GM12872 (cell line): Measurements from ENCODE around the gene CFB.

Experiments used
- TF ChIP-seq, protein P1 (sequence below): IDR thresholded peaks from 3 replicates; pipeline ENCODE4 v1.5.1; 2011; ENCODE audit warnings: low read depth, mild to moderate bottlenecking, low read length, moderate library complexity; ENCODE audit not compliant: insufficient read depth

Gene CFB

DNA sequence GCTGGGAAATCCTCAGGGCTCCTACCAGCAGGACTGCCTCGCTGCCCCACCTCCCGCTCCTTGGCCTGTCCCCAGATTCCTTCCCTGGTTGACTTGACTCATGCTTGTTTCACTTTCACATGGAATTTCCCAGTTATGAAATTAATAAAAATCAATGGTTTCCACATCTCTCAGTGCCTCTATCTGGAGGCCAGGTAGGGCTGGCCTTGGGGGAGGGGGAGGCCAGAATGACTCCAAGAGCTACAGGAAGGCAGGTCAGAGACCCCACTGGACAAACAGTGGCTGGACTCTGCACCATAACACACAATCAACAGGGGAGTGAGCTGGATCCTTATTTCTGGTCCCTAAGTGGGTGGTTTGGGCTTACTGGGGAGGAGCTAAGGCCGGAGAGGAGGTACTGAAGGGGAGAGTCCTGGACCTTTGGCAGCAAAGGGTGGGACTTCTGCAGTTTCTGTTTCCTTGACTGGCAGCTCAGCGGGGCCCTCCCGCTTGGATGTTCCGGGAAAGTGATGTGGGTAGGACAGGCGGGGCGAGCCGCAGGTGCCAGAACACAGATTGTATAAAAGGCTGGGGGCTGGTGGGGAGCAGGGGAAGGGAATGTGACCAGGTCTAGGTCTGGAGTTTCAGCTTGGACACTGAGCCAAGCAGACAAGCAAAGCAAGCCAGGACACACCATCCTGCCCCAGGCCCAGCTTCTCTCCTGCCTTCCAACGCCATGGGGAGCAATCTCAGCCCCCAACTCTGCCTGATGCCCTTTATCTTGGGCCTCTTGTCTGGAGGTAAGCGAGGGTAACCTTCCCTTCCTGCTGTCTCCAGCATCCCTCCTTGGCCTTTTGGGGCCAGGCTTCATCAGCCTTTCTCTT lies at the start of gene CFB:
CFB (plus strand) TSS at position 589 of the 863 bp plus-strand sequence; CDS start at position 716, 127 bp downstream.
- TF ChIP-seq, protein P1, sequence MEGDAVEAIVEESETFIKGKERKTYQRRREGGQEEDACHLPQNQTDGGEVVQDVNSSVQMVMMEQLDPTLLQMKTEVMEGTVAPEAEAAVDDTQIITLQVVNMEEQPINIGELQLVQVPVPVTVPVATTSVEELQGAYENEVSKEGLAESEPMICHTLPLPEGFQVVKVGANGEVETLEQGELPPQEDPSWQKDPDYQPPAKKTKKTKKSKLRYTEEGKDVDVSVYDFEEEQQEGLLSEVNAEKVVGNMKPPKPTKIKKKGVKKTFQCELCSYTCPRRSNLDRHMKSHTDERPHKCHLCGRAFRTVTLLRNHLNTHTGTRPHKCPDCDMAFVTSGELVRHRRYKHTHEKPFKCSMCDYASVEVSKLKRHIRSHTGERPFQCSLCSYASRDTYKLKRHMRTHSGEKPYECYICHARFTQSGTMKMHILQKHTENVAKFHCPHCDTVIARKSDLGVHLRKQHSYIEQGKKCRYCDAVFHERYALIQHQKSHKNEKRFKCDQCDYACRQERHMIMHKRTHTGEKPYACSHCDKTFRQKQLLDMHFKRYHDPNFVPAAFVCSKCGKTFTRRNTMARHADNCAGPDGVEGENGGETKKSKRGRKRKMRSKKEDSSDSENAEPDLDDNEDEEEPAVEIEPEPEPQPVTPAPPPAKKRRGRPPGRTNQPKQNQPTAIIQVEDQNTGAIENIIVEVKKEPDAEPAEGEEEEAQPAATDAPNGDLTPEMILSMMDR: no peak

DNA sequence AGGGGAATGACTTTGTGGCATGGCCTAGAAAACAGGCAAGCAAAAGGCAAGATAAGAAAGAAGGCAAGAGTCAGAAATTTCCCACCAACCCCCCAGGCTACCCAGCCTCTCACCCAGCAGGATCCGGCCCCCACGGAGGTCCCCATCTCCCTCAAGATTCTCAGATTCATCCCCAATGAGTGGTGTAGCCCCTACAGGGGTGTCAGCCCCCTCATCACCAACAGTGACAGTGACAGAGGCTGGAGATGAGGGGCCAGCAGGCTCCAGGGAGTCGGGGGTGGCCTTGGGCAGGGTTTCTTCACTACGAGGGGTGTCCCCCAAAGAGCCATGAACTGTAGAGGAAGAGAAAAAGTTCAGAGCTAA lies 49.4 kb upstream of the CFB start:
- TF ChIP-seq, protein P1: no peak

DNA sequence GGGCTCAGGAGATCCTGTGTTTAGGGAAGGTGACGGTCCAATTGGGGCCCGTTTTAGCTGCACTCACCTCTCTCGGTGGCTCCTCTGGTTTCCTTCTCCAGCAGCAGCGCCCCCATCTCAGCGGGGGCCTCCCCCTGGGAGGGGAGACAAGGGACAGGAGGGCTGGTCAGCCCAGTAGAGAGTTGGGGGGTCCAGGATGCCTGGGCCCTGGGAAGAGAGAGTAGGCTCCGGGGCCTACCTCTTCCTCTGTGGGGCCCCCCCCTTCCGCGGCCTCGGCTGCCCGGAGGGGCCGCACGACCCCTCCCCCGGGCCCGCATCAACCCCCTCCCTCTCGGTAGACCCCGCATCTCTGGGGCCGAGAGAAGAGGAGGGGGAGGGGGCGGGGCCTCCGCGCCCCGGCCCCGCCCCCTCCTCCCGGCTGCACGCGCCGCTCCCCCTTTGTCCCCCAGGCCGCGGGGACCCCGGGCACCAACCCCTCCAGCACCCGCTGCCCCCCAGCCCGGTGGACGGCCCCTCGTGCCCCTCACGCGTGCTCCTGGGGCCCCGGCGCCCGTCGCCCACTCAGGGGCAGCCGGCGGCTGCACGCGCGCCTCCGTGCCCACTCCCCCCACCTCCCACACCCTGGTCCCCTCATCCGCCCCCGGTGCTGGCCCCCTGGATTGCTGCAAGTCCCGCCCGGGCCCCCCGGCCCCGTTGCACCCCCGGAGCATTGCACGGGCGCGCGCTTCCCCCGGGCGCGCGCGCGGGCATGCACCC lies 48.9 kb upstream of the CFB start:
- TF ChIP-seq, protein P1: no peak

DNA sequence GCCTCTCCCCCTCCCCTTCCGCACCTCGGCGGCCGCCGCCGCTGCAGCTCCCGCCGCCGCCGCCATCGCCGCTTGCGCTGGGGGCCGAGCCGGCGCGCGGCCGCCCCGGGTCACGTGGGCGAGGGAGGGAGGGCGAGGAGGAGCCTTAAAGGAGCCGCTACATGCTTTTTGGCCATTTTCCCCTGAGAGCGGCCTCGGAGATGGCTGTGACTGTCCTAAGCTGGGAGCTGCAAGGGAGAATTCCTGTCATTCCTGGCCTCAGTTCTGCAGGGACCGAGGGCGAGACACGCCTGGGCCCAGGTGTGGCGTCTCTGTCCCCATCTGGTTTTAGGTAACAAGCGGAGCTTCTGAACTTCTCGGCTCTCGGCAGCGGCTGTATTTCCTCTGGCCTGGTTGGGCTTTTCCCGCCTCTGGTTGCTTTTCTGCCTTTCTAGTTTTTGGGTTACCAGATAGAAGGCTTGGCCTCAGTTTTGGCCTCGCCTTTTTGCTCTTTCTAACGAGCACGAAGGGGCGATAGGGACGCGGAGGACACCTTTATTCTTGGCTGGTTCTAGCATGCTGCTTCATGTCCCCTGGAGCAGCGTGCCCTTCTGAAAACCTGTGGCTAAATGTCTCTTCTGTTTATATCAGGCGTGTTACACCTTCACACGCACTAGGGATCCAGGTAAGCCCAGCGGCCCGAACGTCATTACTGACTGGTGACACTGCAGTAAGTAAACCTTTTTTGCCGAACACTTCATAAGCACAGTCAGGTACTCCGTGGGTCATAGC lies 48.1 kb upstream of the CFB start, which contains the start of gene EHMT2:
EHMT2 (minus strand) TSS at position 87 of the 771 bp plus-strand sequence; CDS start at position 66, 21 bp downstream.
- TF ChIP-seq, protein P1: no peak; the same call in 2 of the 3 replicates

DNA sequence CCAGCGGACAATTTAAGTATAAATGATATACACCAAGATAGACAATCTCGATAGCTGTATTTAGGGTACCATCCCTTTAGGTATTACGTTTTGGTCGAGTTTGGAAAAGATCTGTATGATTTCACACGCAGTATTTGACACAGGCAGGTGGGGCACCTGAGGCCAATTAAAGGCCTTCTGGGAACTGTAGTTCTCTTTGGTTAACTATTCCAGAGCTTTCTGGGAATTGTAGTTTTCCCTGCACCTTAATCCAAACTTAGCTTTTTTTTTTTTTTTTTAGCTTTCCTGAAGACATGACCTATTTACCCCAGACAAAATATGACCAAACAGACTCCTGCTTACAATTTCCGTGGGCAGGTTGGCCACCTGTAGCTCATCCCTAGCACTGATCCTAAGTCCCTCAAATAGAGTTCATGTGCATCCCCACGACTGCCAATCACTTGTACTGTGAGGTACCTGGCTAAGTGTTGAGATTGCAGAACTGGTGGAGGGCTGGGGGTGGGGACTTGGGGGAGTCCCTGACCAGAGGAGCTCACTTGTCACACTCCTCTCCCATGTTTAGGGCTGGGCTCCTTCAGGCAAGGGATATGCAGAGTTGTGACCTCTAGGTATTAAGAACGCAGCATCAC lies 47.4 kb upstream of the CFB start:
- TF ChIP-seq, protein P1: 0 out of 3 replicates have a peak, but pooled peaks have one; percentile 1

DNA sequence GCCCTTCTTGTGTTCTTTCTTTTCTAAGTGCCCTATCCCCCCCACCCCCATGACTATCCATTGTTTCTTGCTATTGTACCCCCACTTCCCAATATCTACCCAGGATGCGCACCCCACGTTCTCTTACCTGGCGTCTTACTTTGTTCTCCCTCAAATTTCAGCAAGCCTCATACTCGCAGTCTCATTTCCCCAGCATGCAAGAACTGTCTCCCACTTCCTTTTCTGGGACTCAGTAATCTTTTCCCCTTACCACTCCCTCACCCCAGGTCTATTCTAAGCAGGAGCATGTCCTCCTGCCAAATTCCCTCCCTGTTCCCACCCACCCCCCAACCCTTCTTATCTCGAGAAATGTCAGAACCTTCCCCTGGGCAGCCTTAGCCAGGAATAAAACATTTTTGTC lies 46.7 kb upstream of the CFB start:
- TF ChIP-seq, protein P1: no peak
